Upper lobe of left lung (tissue), 6 donors: ENCODE measurements around the gene KLHL29. TPM values are rescaled to one million over a fixed set of nuclear protein-coding genes. Genes with fewer than 3 reads are reported as not detected.

Source experiments
- ATAC-seq, 2 donors: fragments of 200-7000 bp; cut with Tn5 transposase; one replicate each; pipeline ENCODE4 v1.9.1; 2022; ENCODE audit warnings: mild to moderate bottlenecking in 2 of 2, moderate library complexity in 2 of 2; ENCODE audit not compliant: low FRiP score in 2 of 2
- DNase-seq, 2 donors: peaks; one replicate each; pipeline ENCODE4 v3.0.0-alpha.2; 2019 to 2020
- H3K27ac ChIP-seq, 4 donors: fragments of 200-600 bp; sonication (generic); one replicate each; pipeline ENCODE4 v1.5.1; 2016 to 2019
- H3K27me3 ChIP-seq, 4 donors: fragments of 200-600 bp; sonication (generic); one replicate each; pipeline ENCODE4 v1.5.1; 2017 to 2019
- H3K36me3 ChIP-seq, 4 donors: fragments of 200-600 bp; sonication (generic); one replicate each; pipeline ENCODE4 v1.5.1; 2016 to 2019
- H3K4me1 ChIP-seq, 4 donors: fragments of 200-600 bp; sonication (generic); one replicate each; pipeline ENCODE4 v1.5.1; 2018 to 2019
- H3K4me3 ChIP-seq, 4 donors: fragments of 200-600 bp; sonication (generic); one replicate each; pipeline ENCODE4 v1.5.1; 2017 to 2019; ENCODE audit warnings: mild to moderate bottlenecking in 2 of 4, moderate library complexity in 1 of 4
- H3K9me3 ChIP-seq, 4 donors: fragments of 200-600 bp; sonication (generic); one replicate each; pipeline ENCODE4 v1.5.1; 2018 to 2019
- CTCF ChIP-seq, 6 experiments: fragments of 450-650 bp in 4 of 6; fragments of 200-600 bp in 2 of 6; sonication (generic) in 2 of 6; IDR thresholded peaks; one replicate each; pipeline ENCODE4 v1.5.1; 2016 to 2019; ENCODE audit warnings: antibody characterized with exemption in 6 of 6
- EP300 ChIP-seq, 4 donors: sonication (generic); formaldehyde crosslinking; IDR thresholded peaks; one replicate each; pipeline ENCODE4 v1.5.1; 2017; ENCODE audit warnings: antibody characterized with exemption in 4 of 4, control low read depth in 2 of 4
- POLR2A ChIP-seq, 4 donors: fragments of 450-650 bp; IDR thresholded peaks; one replicate each; pipeline ENCODE4 v1.5.1; 2016 to 2017; ENCODE audit warnings: antibody characterized with exemption in 4 of 4, mild to moderate bottlenecking in 2 of 4
- POLR2AphosphoS5 ChIP-seq, 2 donors: sonication (generic); formaldehyde crosslinking; IDR thresholded peaks; one replicate each; pipeline ENCODE4 v1.5.1; 2017; ENCODE audit warnings: antibody characterized with exemption in 2 of 2
- WGBS, 2 donors: methylation state at CpG; one replicate each; pipeline ENCODE4 v1.1.5; 2017 to 2018; 5-methylcytosine and 5-hydroxymethylcytosine counted together
- total RNA-seq, 6 donors: library from RNA; depleted of rRNA in 4 of 6; stranded (reverse); fragments of >200 nt in 4 of 6; gene quantifications; one replicate each; pipeline versions ENCODE4 v1.1.0 to v1.2.1, GENCODE V29; 2016 to 2021
- donor health status: DM: no; HTN: no; CAD: no; lungs with moderate emphysema.
- donor health status: DM: no; HTN: yes; CAD: no; lungs with severe emphysema.

KLHL29 gene
- total RNA-seq, 6 donors from 2014 or later, result 8.6 to 34.4 (median 18.2) TPM

DNA sequence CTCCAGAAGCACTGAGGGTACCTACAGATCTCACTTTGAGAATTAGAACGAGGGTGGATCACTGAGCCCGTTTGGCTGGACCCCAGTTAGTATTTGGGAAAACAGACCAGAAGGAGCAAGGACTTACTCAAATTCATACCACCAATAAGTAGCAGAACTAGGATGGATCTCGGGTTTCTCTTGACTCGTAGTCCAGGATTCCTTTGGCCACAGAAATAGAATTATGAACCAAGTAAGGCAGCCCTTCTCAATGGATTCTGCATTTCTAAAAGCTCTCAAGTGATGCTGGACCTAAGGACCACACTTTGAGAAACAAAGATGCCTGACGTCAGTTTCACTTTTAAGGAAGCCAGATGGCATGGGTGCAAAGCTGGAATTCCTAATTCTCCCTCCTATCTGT, 153.0 kb downstream of the KLHL29 start:
- Histone ChIP-seq H3K36me3 (no peaks in the 10 kb centered on the region), H3K4me3 (no peak overlapping the region), H3K27ac (no peak overlapping the region), H3K4me1 (no peaks in the 10 kb centered on the region), H3K9me3 (no peaks in the 10 kb centered on the region), H3K27me3 (no peaks in the 10 kb centered on the region)
- 80 to 86% methylated on average over 5 of the region's 5 CpGs for WGBS, 2 donors
- ATAC-seq (no peak), DNase-seq (no peak)
- TF ChIP-seq POLR2A (IDR thresholded peaks at IDR 0.05), result no peak

DNA sequence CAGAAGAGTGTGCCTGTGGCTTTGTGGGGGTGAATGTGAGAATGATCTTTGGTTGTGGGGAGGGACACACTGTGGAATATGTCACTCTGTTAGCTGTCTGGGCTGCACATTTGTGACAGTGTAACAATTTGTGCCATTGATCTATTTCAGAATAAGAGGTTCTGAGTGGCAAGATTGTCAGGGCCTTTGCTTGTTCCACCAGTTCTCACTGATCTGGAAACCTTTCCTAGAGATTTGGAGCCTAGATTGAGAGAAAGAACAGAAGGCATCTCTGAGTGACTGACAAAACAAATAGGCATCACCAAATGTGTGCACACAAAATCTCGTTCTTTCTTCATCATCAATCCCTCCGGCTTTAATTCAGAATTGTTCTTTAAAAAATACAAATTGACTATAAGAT, 153.6 kb downstream of the KLHL29 start:
- ATAC-seq (no peak), DNase-seq (no peak)
- WGBS, 2 donors, result 83 to 85% methylated on average over 2 of the region's 2 CpGs
- Histone ChIP-seq H3K9me3 (no peaks in the 10 kb centered on the region), H3K4me3 (no peak overlapping the region), H3K27me3 (no peaks in the 10 kb centered on the region), H3K36me3 (no peaks in the 10 kb centered on the region), H3K27ac (no peak overlapping the region), H3K4me1 (no peaks in the 10 kb centered on the region)
- no peak for TF ChIP-seq EP300 (IDR thresholded peaks at IDR 0.05)
- no peak for TF ChIP-seq POLR2AphosphoS5 (IDR thresholded peaks at IDR 0.05)
- TF ChIP-seq POLR2A (IDR thresholded peaks at IDR 0.05), result no peak
- no peak for TF ChIP-seq CTCF (IDR thresholded peaks at IDR 0.05)

- Histone ChIP-seq H3K27me3 (no peaks in the 10 kb centered on the region), H3K4me3 (no peak overlapping the region), H3K9me3 (no peaks in the 10 kb centered on the region), H3K36me3 (no peaks in the 10 kb centered on the region), H3K27ac (no peak overlapping the region), H3K4me1 (no peaks in the 10 kb centered on the region)
- no peak for TF ChIP-seq POLR2AphosphoS5 (IDR thresholded peaks at IDR 0.05)
- TF ChIP-seq CTCF (IDR thresholded peaks at IDR 0.05), result no peak
- TF ChIP-seq EP300 (IDR thresholded peaks at IDR 0.05), result no peak
- TF ChIP-seq POLR2A (IDR thresholded peaks at IDR 0.05), result no peak
- WGBS, 2 donors, result 85 to 86% methylated on average over 8 of the region's 8 CpGs
- ATAC-seq (no peak), DNase-seq (no peak)
These were observed 155.9 kb downstream of the KLHL29 start for GRCh38 chr2:23540804-23541360.

- Histone ChIP-seq H3K27me3 (no peaks in the 10 kb centered on the region), H3K4me1 (no peaks in the 10 kb centered on the region), H3K36me3 (no peaks in the 10 kb centered on the region), H3K27ac (no peak overlapping the region), H3K4me3 (no peak overlapping the region), H3K9me3 (no peaks in the 10 kb centered on the region)
- ATAC-seq (peak in 1 of 2 donors; percentile 71), DNase-seq (no peak)
- TF ChIP-seq EP300 (IDR thresholded peaks at IDR 0.05) (no peak), POLR2A (IDR thresholded peaks at IDR 0.05) (no peak), POLR2AphosphoS5 (IDR thresholded peaks at IDR 0.05) (no peak)
- 74 to 85% methylated on average over 7 of the region's 7 CpGs for WGBS, 2 donors
These were observed 156.7 kb downstream of the KLHL29 start for GRCh38 chr2:23541503-23542229.

DNA sequence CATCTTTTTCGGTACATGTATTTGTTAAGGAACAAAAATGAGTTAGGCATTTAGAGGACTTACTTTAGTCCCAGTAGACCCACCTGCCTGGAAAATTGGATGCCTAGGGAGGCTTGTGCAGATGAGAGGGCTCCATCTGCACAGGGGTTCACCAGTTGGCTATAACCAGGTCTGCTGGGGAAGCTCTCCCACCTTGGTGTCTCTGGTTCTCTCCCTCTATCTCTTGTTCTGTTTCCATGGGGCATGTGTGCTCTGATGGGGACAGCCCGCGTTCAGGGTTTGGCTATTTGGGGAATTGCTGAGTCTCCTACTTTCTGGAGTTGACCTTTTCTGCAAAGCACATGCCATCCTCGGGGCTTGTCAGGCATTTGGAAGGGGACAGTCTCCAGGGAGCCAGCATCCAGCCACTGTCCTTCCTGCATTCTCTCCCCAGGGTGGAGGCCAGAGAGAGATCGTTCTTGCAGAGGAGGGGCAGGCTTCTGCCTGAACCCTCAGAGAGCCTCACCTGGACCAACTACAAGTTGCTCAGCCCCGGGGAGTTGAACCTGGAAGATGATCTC, 157.3 kb downstream of the KLHL29 start:
- DNase-seq (no peak), ATAC-seq (no peak)
- H3K36me3 ChIP-seq, result no peaks in the 10 kb centered on the region
- H3K27me3 ChIP-seq, result no peaks in the 10 kb centered on the region
- no peak overlapping the region for H3K27ac ChIP-seq
- 78 to 85% methylated on average over 4 to 6 of the region's 6 CpGs for WGBS, 2 donors
- TF ChIP-seq CTCF (IDR thresholded peaks at IDR 0.05) (no peak), EP300 (IDR thresholded peaks at IDR 0.05) (no peak), POLR2A (IDR thresholded peaks at IDR 0.05) (no peak), POLR2AphosphoS5 (IDR thresholded peaks at IDR 0.05) (no peak)
- H3K9me3 ChIP-seq, result no peaks in the 10 kb centered on the region
- no peak overlapping the region for H3K4me3 ChIP-seq
- no peaks in the 10 kb centered on the region for H3K4me1 ChIP-seq
